GM18909 (cell line): ENCODE data around the gene MAP3K4.

Source experiments
- ATAC-seq: cut with Tn5 transposase; IDR thresholded peaks from one replicate; pipeline ENCODE4 v1.9.1; 2021; ENCODE audit warnings: mild to moderate bottlenecking; ENCODE audit not compliant: unreplicated experiment, poor library complexity

Gene MAP3K4

GRCh38 chr6:161161121-161161520 lies 169.6 kb downstream of the MAP3K4 start:
- no peak for ATAC-seq

DNA sequence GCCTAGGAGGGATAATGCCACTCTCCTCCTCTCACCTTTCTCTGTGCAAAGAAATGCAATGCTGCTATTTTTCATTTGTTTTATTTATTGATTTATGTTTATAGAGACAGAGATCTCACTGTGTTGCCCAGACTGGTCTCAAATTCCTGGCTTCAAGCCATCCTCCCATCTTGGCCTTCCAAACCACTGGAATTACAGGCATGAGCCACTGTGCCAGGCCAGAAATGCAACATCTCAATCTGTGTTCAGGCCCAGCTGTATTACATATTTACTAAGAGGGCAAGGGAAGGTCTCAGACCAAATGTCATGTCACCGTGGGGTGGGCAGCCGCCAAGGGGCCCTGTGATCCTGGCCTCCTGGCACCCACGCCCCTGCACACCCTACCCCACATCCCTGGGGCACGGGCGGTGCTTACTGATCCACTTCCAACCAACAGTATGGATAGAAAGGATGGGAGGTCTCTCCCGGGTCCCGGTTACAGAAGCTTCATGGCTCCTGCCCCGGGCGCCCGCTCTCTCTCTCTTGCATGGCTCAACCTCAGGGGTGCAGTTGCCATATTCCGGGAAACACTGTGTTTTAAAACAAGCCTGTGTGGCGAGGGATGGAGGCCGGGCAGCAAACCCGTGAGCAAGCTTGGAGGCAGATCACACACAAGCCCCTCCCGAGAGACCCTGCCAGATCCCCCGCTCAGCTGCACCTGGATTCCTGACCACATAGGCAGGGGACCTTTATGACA lies 170.5 kb downstream of the MAP3K4 start:
- no peak for ATAC-seq

DNA sequence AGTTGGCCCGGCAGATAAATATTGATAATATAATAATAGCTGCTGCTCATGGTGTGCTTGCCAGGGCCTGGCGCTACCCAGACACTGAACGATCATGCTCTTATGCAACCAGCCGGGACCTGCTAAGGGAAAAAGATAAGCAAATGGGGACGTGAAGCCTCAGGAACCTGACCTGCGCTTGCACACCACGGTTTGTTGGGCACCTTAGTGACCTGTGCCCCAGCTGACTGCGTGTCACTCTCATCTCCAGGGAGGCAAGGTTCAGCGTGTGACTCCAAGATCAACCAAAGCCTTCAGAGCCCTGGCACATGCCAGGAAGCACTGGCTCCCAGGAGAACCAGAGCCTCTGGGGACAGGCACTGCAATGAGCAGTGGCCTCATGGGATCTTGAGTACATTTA lies 171.2 kb downstream of the MAP3K4 start:
- no peak for ATAC-seq

GRCh38 chr6:161163466-161164181 lies 172.1 kb downstream of the MAP3K4 start:
- no peak for ATAC-seq

GRCh38 chr6:161164182-161164625 lies 172.6 kb downstream of the MAP3K4 start:
- no peak for ATAC-seq

DNA sequence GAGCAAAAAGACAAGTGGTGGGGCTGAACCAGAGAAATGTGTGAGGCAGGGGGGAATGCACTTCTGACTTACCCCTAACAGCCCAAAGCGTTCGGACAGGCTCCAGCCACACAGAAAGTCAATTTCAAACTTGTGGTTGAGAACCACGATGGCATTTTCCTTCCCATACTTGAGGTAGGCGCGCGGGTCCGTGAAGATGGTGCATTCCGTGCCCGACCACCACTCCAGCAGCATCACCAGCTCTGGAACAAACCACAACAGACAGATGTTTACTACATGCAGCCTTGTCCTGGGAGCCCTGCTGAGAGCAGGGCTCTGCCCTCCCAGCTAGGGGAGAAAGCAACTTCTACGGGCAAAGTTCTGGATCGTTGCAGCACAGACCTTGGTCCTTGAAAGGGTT lies 174.6 kb downstream of the MAP3K4 start:
- no peak for ATAC-seq

GRCh38 chr6:161166677-161167076 lies 175.1 kb downstream of the MAP3K4 start:
- no peak for ATAC-seq
